CD4-positive, alpha-beta T cell treated with Interleukin-1 beta for 1 hour (primary cell): Measurements from ENCODE around the gene ADAT1.

ENCODE experiments used
- DNase-seq, 2 donors: peaks; one replicate each; pipeline ENCODE4 v3.0.0-alpha.2; 2020 to 2022

The ADAT1 gene

DNA sequence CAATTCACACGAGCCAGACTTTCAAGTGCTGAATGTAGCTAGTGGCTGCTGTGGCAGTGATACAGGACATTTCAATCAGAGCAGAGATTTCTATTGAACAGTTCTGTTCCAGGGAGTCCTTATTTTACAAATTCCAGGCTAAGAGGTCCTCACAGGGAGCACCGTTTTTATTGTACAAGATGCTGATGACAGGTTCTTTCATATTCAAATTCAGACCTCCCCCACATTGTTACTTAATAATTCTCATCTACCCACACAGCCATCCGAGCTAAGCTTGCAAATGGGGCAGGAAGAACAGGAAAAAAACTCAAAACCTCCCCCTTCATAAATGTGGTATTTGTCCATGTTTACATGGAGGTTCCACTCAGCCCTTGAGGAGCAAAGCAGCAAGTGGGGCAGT lies 47.1 kb downstream of the ADAT1 start:
- DNase-seq, result no peak

DNA sequence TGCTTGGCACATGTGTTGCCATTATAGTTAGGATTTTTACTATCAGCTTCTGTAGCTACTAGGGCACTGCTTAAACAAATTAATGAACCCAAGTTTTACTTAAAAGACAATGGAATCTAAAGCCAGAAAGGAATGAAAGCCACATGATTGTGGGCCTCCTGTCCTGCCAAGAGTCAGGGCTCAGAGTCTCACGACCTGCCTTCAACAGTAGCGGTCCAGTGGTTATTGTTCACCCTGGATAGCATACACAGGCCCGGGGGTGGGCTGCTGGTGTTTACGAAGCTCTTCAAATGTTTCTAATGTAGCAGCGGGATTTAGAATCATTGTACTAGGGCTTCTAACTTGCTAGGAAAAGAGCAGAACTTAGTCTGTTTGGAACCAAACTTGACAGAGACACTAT lies 49.1 kb downstream of the ADAT1 start:
- no peak for DNase-seq

DNA sequence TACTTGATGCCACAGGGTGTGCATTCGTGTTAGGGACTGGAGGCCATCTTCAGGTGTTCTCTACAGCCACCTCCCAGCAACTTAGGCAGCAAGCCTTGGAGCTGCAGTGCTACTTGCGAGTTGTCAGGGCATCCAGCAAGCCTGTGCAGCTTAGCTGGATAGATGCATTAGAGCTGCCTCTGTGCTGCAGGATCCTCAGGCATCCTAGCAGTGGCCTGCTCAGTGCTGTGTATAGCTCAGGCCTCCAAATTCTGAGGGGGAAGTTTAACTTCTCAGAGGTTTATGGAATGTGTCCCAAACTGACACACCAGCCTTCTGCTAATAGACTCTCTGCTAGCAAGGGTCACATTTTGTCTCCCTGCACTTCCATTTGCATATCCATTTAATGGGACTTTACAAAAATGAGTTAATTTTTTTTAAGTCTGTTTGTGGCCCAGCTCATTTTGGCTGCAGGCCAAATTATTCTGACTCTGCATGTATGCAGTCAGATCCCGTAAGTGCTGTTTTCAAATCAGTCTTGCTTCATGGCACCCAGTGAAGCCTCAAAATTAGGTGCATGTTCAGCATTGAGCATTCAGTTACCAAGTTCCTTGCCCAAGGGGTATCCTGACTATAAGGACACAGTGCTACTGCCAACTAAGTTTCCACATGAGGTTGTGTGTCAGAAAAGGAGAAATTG lies 50.1 kb downstream of the ADAT1 start:
- no peak for DNase-seq

DNA sequence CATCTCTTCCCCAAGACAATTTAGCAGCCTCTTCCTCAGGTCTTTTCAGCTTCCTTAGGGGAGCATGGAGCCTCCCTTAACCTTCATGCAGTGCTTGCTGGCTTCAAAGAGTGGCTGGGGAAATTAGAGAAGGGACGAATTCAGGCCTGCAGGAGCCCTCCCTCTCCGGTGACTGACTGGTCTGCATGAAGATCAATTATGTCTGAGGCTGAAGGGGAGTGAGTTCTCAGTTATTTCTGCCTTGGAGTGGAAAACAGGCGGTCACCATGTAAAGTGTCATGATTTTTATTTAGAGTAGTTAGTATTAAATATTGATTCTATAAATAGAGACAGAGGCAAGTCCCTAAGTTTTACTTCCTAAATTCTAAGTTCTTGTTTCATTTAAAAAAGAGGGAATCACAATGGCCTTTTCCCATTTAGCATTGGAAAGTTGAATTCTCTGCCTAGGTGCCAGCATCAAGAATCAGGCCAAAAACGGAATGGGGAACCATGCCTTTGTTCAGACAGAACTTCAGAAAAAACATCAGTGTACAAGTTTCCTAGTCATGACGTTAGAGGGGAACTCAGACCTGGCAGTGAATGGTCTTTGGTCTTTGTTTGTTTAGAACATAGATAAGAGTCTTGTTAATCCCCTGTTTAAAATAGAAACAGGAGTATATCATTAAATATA lies 52.5 kb downstream of the ADAT1 start:
- DNase-seq, result peak in 1 of 2 donors; percentile 7

DNA sequence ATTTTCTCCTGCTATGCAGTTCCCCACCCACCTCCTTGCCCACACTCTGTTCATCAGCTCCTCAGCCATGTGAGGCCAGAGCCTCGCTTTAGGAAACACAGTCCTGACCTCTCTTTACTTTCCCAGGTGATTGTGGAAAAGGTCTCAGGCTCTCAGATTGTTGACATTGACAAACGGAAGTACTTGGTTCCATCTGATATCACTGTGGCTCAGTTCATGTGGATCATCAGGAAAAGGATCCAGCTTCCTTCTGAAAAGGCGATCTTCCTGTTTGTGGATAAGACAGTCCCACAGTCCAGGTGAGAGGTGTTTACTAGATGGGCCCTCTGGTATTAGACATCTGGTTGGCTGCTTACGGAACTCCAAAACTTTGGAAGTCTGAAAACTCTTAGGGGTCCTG lies 55.2 kb downstream of the ADAT1 start:
- no peak for DNase-seq

DNA sequence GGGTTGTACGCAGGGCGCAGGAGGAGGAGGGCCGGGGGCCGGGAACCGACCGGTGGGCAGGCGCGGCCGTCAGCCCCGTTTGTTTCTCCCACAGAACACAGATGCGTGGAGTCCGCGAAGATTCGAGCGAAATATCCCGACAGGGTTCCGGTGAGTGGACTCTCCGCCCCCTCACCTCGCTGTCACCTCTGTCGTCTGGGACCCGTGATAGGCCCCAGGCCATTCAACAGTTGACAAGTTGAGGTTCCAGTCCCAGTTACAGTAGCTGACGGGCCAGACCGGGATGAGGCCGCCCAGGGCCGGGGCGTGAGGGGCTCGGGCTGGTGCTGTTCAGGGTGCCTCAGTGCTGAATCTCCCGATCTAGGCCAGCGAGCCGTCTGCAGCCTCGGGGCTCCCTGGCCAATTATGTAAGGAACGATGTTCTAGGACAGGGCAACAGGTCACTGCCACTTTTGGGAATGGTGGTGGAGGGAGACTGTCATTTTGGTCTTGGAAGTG lies 56.3 kb downstream of the ADAT1 start:
- DNase-seq, result peak; percentile 12 to 26

DNA sequence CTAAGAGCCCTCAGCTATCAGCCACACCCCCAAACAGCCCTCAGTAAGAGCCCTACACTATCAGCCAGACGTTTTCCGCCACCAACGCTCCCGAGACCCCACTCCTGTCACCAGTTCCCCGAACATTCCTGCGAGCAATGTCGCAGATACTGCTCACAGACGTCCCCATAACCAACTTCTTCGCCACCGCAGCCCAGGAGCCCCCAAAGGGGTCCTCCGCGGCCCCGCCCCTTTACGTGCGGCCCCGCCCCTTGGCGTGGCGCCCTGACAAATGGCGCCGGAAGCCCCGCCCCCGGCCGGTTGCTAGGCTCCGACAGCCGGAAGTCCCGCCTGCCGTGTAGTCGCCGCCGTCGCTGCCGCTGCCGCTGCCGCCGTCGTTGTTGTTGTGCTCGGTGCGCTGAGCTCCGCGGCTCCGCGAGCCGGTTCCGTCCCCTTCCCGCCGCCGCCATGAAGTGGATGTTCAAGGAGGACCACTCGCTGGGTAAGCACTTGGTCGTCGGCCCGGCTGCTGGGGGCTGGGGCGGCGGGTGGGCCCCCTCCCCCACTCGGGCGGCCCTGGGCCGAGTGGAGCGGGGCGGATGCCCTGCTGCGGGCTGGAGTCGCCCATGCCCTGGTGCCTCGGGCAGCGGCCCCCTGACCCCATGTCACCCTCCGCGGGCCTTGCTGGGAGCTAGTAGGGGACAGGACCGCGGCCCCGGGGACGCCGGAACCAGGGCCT lies 56.9 kb downstream of the ADAT1 start, which contains the start of gene GABARAPL2:
Gene GABARAPL2 (plus strand): TSS at position 340 of the 718 bp plus-strand sequence. CDS start 108 bp downstream, at position 448.
- peak; percentile 92 to 93 for DNase-seq

DNA sequence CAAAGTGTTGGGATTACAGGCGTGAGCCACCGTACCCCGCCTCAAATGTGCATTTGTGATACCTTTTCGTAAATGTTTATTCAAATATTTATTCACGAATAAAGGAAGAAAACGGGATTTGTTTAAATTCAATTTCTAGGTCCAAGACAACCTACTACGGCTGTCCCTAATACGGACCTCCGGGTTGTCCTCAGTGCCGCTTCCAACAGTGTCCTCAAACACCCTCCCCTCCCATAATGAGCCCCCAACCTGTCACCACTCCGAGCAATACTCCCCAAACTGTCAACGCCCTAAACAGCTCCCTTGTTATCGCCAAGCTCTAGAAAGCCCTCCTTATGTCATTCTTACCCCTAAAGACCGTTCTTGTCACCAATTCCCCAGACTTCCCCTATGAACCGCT lies 57.4 kb downstream of the ADAT1 start:
- DNase-seq, result no peak

DNA sequence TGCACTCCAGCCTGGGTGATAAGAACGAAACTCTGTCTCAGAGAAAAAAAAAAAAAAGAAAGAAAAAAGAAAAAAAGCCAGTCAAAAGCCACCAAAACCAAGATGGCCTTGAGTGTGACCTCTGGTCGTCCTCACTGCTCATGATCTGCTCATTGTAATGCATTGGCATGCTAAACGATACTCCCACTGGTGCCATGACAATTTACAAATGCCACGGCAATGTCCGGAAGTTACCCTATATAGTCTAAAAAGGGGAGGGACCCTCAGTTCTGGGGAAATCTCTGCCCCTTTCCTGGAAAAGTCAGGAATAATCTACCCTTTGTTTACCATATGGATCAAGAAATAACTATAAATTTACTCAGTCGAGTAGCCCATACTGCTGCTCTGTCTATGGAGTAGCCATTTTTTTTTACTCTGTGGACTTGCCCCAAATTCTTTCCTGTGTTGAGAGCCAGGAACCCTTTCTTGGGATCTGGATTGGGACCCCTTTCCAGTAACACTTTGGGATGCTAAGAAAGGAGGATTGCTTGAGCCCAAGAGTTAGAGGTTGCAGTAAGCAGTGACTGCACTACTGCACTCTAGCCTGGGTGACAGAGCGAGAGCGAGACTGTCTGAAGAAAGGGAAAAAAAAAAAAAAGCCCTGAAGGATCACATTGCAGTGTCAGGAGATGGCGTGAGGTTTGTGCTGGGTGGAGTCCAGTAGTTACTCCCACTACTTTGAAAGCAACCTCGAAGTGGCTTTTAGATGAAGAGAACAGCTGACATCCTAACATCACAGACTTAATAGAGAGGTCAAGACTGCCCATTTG lies 63.3 kb downstream of the ADAT1 start:
- no peak for DNase-seq

DNA sequence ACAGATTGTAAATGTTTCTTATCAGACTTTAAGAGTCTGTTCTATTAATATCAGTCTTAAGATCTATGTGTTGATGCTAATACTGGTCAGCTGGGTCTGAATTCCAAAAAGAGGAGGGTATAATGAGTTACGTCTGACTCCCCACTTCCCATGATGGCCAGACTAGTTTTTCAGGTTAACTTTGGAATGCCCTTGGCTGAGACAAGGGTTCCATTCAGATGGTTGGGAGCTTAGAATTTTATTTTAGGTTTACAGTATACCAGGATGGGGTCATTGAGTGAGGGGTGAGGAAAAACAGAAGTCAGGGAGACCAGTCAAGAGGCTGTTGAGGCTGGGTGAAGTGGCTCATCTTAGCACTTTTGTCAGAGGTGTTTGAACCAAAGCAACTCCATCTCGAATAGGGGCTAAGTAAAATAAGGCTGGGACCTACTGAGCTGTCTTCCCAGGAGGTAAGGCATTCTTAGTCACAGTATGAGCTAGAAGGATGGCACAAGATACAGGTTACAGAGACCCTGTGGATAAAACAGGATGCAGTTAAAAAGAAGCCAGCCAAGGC lies 64.2 kb downstream of the ADAT1 start:
- DNase-seq, result no peak

DNA sequence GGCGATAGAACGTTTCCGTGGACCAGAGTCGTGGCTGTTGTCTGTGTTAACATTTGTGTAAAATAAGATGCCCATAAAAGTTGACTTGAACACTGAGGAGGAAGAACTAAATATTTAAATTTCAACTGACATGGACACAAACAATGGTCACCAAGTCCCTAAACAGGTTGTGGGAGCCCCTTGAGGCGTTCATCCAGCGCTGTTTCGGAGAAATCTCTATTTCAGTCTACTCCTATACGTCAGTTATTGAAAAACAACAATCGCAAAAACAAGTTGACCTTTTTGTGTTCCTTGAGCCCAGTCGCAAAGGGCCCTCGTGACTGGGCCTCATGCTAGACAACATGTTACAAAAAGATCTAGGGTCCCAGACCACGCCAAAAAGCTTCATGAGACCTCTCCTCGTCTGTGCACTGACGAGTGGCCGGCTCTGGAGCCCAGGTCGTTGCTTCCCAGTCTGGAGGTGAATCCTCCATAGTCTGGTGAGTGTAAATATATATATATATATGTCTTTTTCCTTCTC lies 66.6 kb downstream of the ADAT1 start:
- no peak for DNase-seq

DNA sequence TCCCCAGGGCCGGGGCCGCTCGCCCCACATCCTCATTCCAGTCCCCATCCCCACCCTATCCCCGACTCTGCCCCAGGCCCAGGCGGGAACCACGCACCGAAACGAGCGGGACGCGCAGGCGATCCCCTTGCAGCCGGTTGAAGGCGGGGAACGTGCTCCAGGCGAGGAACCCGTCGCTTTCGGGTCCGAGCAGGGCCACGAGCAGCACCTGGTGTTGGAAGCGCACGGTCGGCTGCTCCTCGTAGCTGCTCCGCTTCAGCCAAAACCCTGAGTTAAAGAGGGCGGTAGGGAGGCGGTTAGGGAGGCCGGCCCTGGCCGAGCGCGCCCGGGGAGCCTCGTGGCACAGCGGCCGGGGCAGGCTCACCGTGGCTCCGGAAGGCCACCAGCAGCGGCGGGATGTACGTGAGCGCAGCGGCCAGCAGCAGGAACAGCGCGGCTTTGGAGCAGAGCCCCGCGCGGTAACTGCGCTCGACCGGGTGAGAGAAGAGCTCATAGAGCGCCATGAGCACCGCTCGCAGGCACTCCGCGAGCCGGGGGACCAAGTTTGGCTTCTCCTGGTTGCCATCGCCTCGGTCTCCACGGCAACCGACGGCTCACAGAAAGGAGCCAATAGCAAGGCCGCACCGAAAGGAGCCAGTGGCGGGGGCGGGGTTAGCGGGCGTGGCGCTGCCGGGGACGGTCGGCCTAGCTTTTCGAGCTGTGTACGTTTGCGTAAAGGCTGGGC lies 67.2 kb downstream of the ADAT1 start, which contains the start of gene TMEM231:
Gene TMEM231 (minus strand): TSS at position 546 of the 724 bp plus-strand sequence. CDS start 43 bp downstream, at position 503.
- DNase-seq, result peak; percentile 97

DNA sequence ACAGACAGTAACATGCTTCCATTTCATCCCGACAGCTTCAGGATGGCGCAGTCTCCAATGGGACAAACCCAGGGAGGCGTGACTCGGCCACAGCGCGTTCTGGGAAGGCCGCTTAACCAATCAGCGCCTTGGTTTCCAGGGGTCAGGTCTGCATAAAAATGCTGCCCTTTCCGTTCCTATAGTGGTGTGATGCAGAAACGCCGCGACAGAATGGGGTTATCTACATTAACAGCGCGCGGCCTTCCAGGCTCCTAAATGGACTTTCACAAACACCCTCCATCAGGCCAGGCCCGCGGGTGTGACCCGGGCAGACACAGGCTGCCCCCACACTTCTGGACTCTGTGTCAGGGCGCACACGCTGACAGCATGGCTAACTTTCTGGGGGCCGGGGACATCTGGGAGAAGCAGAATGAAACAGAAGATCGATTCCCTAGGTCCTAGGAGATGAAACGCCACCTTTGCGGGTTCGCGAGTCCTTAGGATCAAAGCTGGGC lies 67.8 kb downstream of the ADAT1 start:
- DNase-seq, result no peak

DNA sequence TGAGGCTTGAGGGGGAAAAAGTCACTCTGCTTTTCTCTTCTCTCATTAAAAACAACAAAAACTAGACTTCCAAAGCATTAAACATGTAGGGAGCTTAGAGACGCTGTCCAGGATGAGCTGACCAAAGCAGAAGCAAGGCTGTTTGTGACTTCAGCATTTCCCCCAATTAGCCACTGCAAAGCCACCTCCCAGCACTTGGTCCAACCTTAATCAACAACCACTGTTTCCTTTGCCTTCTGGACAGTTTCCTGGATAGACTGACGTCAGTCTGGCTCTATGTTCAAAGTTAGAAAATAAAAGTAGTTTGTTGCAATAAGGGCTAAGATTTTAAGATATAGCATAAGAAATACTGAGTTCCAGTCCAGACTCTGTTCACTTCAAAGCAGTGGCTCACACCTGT lies 70.1 kb downstream of the ADAT1 start:
- DNase-seq, result no peak

DNA sequence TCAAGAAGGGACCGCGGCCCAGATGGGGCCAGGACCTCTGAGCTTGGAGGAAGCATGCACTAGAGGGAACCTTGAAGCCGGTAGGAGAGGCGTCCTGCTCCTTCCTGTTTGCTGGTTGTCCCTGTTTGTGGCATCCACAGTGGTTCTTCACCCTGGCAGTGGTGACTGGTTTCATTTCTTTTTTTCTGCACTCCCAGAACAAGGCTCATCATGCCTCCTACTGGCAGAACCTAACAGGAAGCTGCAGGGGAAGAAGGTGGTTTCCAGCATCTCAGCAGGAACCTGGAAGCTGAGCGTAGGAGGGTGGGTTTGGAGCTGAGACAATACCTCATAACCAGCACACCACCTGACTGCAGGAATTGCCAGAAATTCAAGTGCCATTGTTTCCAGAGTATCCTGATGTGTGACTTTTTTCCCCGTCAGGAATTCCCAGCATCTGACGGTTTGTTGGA lies 72.8 kb downstream of the ADAT1 start:
- DNase-seq, result peak; percentile 49 to 58
